A549 (cell line): ENCODE data around the gene IFI44L. TPM values are rescaled to one million over a fixed set of nuclear protein-coding genes. Genes with fewer than 3 reads are reported as not detected.

Source experiments
- ATAC-seq, 2 experiments: fragments of 200-7000 bp in 1 of 2; fragments of >200 bp in 1 of 2; cut with Nextera tagmentation in 1 of 2; cut with Tn5 transposase in 1 of 2; 3 replicates each; pipeline versions ENCODE4 v1.8.0 to v1.9.1; 2018 to 2020; ENCODE audit warnings: mild to moderate bottlenecking in 1 of 2, moderate library complexity in 1 of 2
- CTCF ChIA-PET: fragments of 300-600 bp; sonication (Branson Sonifier 250); formaldehyde crosslinking; extraction: SDS; loops from one replicate; lab custom pipeline; 2021; ENCODE audit warnings: antibody characterized with exemption, inconsistent platforms; lab: Yijun Ruan, JAX
- POLR2A ChIA-PET: fragments of 350-600 bp; formaldehyde crosslinking; extraction: SDS; loops from one replicate; lab custom pipeline; 2021; ENCODE audit warnings: antibody characterized with exemption, inconsistent platforms; lab: Yijun Ruan, JAX
- DNase-seq, 2 experiments: peaks; one replicate each; pipeline versions ENCODE4 v3.0.0 to v3.0.0-alpha.2; 2011 to 2016; ENCODE audit warnings: low read depth in 1 of 2, low spot score in 1 of 2
- FAIRE-seq: peaks from 2 replicates; lab custom pipeline; 2011; peaks lifted over from hg19 to GRCh38; lab: Jason Lieb, UNC
- H3K27ac ChIP-seq, 2 experiments: fragments of >200 bp; sonication (Bioruptor Twin); formaldehyde crosslinking; 3 replicates each; pipeline ENCODE4 v1.5.1; 2016 to 2017
- H3K4me1 ChIP-seq: fragments of >200 bp; sonication (Bioruptor Twin); formaldehyde crosslinking; 3 replicates; pipeline ENCODE4 v1.6.1; 2016
- H3K4me2 ChIP-seq: fragments of >200 bp; sonication (Bioruptor Twin); formaldehyde crosslinking; 3 replicates; pipeline ENCODE4 v1.6.1; 2016
- H3K4me3 ChIP-seq: fragments of >200 bp; sonication (Bioruptor Twin); formaldehyde crosslinking; 3 replicates; pipeline ENCODE4 v1.5.1; 2016
- H3K9me3 ChIP-seq: fragments of >200 bp; sonication (Bioruptor Twin); formaldehyde crosslinking; 3 replicates; pipeline ENCODE4 v1.6.1; 2016
- CBX2 ChIP-seq: fragments of 200-600 bp; sonication (generic); IDR thresholded peaks from 2 replicates; pipeline ENCODE4 v1.6.1; 2016; ENCODE audit warnings: low read depth, mild to moderate bottlenecking, borderline replicate concordance
- CHD2 ChIP-seq: fragments of 150-350 bp; IDR thresholded peaks from 2 replicates; pipeline ENCODE4 v1.6.1; 2014; ENCODE audit warnings: low read length; ENCODE audit not compliant: partially characterized antibody
- CHD4 ChIP-seq: fragments of 200-600 bp; sonication (generic); IDR thresholded peaks from 2 replicates; pipeline ENCODE4 v1.6.1; 2016; ENCODE audit warnings: antibody characterized with exemption, mild to moderate bottlenecking, borderline replicate concordance
- EP300 ChIP-seq, 2 experiments: fragments of >200 bp; sonication (Bioruptor Twin); formaldehyde crosslinking; IDR thresholded peaks; 2 replicates in 1 of 2; 3 replicates in 1 of 2; pipeline ENCODE4 v1.6.1; 2016 to 2017
- ESRRA ChIP-seq: fragments of 150-350 bp; IDR thresholded peaks from 2 replicates; pipeline ENCODE4 v1.6.1; 2014; ENCODE audit warnings: mild to moderate bottlenecking, low read length, borderline replicate concordance
- FOSB ChIP-seq: fragments of 250-450 bp; sonication (Bioruptor Pico); IDR thresholded peaks from 2 replicates; pipeline ENCODE4 v1.5.0; 2020; ENCODE audit warnings: mild to moderate bottlenecking, moderate library complexity
- FOSL2 ChIP-seq, 2 experiments: fragments of 450-650 bp in 1 of 2; fragments of >200 bp in 1 of 2; sonication (Bioruptor Twin) in 1 of 2; formaldehyde crosslinking; IDR thresholded peaks; 2 replicates each; pipeline versions ENCODE4 v1.5.0 to v1.6.1; 2016 to 2020; ENCODE audit warnings: mild to moderate bottlenecking in 1 of 2, moderate library complexity in 1 of 2
- FOXS1 ChIP-seq: fragments of 250-450 bp; sonication (Bioruptor Pico); IDR thresholded peaks from 2 replicates; pipeline ENCODE4 v1.5.0; 2020; ENCODE audit warnings: mild to moderate bottlenecking, moderate library complexity
- NFE2L2 ChIP-seq: fragments of 150-350 bp; conservative IDR thresholded peaks from 2 replicates; pipeline ENCODE4 v1.6.1; 2014; ENCODE audit warnings: low read length
- NR3C1 ChIP-seq: fragments of >200 bp; sonication (Bioruptor Twin); formaldehyde crosslinking; IDR thresholded peaks from 3 replicates; pipeline ENCODE4 v1.6.1; 2017
- POLR2A ChIP-seq: IDR thresholded peaks from 2 replicates; pipeline ENCODE4 v1.6.1; 2012; ENCODE audit warnings: mild to moderate bottlenecking, low read length
- RAD21 ChIP-seq, 2 experiments: fragments of >200 bp in 1 of 2; sonication (Bioruptor Twin) in 1 of 2; formaldehyde crosslinking in 1 of 2; IDR thresholded peaks in 1 of 2; conservative IDR thresholded peaks in 1 of 2; 2 replicates in 1 of 2; 3 replicates in 1 of 2; pipeline ENCODE4 v1.6.1; 2012 to 2018; ENCODE audit warnings: inconsistent platforms in 1 of 2
- RARB ChIP-seq: fragments of 250-450 bp; sonication (Bioruptor Pico); IDR thresholded peaks from 2 replicates; pipeline ENCODE4 v1.8.0; 2021; ENCODE audit warnings: mild to moderate bottlenecking, moderate library complexity
- RFX5 ChIP-seq: fragments of 450-650 bp; IDR thresholded peaks from 2 replicates; pipeline ENCODE4 v1.7.1; 2014; ENCODE audit warnings: antibody characterized with exemption, mild to moderate bottlenecking, moderate library complexity
- SREBF2 ChIP-seq: fragments of 450-650 bp; IDR thresholded peaks from 2 replicates; pipeline ENCODE4 v1.6.1; 2014; ENCODE audit warnings: mild to moderate bottlenecking, moderate library complexity
- TP53 ChIP-seq: fragments of 250-450 bp; sonication (Bioruptor Pico); IDR thresholded peaks from 2 replicates; pipeline ENCODE4 v1.5.0; 2021; ENCODE audit warnings: mild to moderate bottlenecking, moderate library complexity
- ZC3H11A ChIP-seq: fragments of 450-650 bp; IDR thresholded peaks from 2 replicates; pipeline ENCODE4 v1.6.1; 2014; ENCODE audit warnings: antibody characterized with exemption, mild to moderate bottlenecking
- WGBS: methylation state at CpG from one replicate; pipeline ENCODE4 v1.1.6; 2017; ENCODE audit errors: missing lambda C conversion rate; 5-methylcytosine and 5-hydroxymethylcytosine counted together
- polyA plus RNA-seq, 4 experiments: library from polyadenylated mRNA; depleted of rRNA in 3 of 4; stranded (reverse); fragments of >200 nt; fragmentation: RNase III in 1 of 4; extraction: RNeasy Plus Mini Kit Qiagen cat#74134 plus additional on column Dnase treatment in 1 of 4; gene quantifications; 2 replicates in 3 of 4; 3 replicates in 1 of 4; pipeline ENCODE4 v1.2.3, GENCODE V29; 2011 to 2017
- TF ChIP-seq, protein P1 (sequence below): fragments of 150-350 bp; IDR thresholded peaks from 2 replicates; pipeline ENCODE4 v1.6.1; 2014; ENCODE audit warnings: low read depth, mild to moderate bottlenecking, low read length
- TF ChIP-seq, protein P2 (sequence below): fragments of >200 bp; sonication (Bioruptor Twin); formaldehyde crosslinking; IDR thresholded peaks from 2 replicates; pipeline ENCODE4 v1.6.1; 2016
- TF ChIP-seq, protein P3 (sequence below): IDR thresholded peaks from 2 replicates; pipeline ENCODE4 v1.6.1; 2012
- TF ChIP-seq, protein P4 (sequence below): IDR thresholded peaks from 2 replicates; pipeline ENCODE4 v1.6.1; 2012
- TF ChIP-seq, protein P5 (sequence below): fragments of 250-450 bp; sonication (Bioruptor Pico); IDR thresholded peaks from 2 replicates; pipeline ENCODE4 v1.5.0; 2020; ENCODE audit warnings: low read depth, mild to moderate bottlenecking, moderate library complexity
- TF ChIP-seq, protein P6 (sequence below): fragments of 450-650 bp; IDR thresholded peaks from 2 replicates; pipeline ENCODE4 v1.6.1; 2014; ENCODE audit warnings: antibody characterized with exemption

IFI44L gene
- polyA plus RNA-seq, 2 of the 4 experiments (the other 2 are of a cell fraction) = 0.05 TPM; not detected in 1

DNA sequence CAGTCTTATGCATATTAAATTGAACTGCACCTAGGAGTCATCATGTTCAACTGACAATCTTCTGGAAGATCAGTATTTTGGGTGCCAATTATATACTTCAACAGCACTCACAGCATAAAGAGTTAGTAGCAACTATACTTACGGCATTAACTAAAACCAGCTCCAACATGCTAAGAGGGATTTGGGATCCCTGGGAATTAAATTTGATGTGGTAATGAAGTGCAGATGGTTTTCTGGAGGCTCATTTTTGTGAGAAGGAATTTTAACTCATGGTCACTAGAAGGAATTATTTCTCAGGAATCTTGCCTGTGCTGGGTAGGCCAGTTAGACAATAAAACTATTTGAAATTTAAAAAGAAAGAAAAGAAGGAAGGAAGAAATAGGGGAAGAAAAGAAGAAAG, 47.7 kb downstream of the IFI44L start:
- Histone ChIP-seq H3K4me3 (no peak overlapping the region), H3K27ac (no peak overlapping the region), H3K4me1 (no peaks in the 10 kb centered on the region), H3K4me2 (no peak overlapping the region), H3K9me3 (no peaks in the 10 kb centered on the region)
- TF ChIP-seq FOSB (CRISPR knock-in tag) (no peak), CBX2 (no peak), FOXS1 (CRISPR knock-in tag) (no peak), RAD21 (conservative IDR thresholded peaks at IDR 0.05 in 1 of 2, IDR thresholded peaks at IDR 0.05 in 1 of 2) (no peak), RARB (no peak), FOSL2 (IDR thresholded peaks at IDR 0.05) (no peak), FOSL2 (CRISPR knock-in tag; IDR thresholded peaks at IDR 0.05) (no peak), NR3C1 (no peak)
- TF ChIP-seq, protein P1, sequence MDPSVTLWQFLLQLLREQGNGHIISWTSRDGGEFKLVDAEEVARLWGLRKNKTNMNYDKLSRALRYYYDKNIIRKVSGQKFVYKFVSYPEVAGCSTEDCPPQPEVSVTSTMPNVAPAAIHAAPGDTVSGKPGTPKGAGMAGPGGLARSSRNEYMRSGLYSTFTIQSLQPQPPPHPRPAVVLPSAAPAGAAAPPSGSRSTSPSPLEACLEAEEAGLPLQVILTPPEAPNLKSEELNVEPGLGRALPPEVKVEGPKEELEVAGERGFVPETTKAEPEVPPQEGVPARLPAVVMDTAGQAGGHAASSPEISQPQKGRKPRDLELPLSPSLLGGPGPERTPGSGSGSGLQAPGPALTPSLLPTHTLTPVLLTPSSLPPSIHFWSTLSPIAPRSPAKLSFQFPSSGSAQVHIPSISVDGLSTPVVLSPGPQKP = no peak
- TF ChIP-seq, protein P2, sequence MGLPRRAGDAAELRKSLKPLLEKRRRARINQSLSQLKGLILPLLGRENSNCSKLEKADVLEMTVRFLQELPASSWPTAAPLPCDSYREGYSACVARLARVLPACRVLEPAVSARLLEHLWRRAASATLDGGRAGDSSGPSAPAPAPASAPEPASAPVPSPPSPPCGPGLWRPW = no peak
- TF ChIP-seq, protein P3, sequence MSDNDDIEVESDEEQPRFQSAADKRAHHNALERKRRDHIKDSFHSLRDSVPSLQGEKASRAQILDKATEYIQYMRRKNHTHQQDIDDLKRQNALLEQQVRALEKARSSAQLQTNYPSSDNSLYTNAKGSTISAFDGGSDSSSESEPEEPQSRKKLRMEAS = no peak
- TF ChIP-seq, protein P4, sequence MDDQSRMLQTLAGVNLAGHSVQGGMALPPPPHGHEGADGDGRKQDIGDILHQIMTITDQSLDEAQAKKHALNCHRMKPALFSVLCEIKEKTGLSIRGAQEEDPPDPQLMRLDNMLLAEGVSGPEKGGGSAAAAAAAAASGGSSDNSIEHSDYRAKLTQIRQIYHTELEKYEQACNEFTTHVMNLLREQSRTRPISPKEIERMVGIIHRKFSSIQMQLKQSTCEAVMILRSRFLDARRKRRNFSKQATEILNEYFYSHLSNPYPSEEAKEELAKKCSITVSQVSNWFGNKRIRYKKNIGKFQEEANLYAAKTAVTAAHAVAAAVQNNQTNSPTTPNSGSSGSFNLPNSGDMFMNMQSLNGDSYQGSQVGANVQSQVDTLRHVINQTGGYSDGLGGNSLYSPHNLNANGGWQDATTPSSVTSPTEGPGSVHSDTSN = no peak
- ATAC-seq = no peak
- WGBS = 100% methylated on average over 1 of the region's 1 CpG
- CTCF ChIA-PET = interaction anchor here (1.8 kb wide), 1 partner anchor 50 kb away, joined by 6 read pairs; no protein-coding TSS in a partner anchor
- POLR2A ChIA-PET = no interaction called here
- DNase-seq = no peak
- FAIRE-seq = no peak

DNA sequence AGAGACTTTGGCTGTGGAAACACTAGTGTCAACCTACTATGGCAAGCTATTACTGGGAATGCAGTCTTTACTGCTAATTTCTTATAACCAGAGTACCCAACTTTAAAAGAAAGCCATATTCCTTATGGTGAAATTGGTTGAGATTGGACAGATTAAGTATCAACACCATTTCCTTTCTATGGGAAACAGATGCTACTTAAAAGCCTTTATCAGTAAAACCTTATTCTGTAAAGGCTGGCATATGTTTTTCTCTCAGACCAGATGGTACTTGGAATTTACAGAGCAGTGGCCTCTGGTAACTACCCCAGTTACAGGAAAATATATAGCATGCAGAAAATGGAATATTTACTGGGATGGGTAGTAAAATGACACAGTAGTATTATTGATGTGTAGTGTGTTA, 48.2 kb downstream of the IFI44L start:
- Histone ChIP-seq H3K4me3 (no peak overlapping the region), H3K4me2 (no peak overlapping the region), H3K4me1 (no peaks in the 10 kb centered on the region), H3K27ac (no peak overlapping the region), H3K9me3 (no peaks in the 10 kb centered on the region)
- ATAC-seq (no peak), DNase-seq (no peak), FAIRE-seq (no peak)
- no peak for TF ChIP-seq RFX5
- no peak for TF ChIP-seq FOSL2 (IDR thresholded peaks at IDR 0.05)
- no peak for TF ChIP-seq FOSL2 (CRISPR knock-in tag; IDR thresholded peaks at IDR 0.05)
- no peak for TF ChIP-seq NFE2L2
- no peak for TF ChIP-seq ZC3H11A
- TF ChIP-seq CHD4 = no peak
- no peak for TF ChIP-seq CHD2
- TF ChIP-seq FOXS1 (CRISPR knock-in tag) = no peak
- TF ChIP-seq EP300 (IDR thresholded peaks at IDR 0.05) = no peak
- TF ChIP-seq, protein P5, sequence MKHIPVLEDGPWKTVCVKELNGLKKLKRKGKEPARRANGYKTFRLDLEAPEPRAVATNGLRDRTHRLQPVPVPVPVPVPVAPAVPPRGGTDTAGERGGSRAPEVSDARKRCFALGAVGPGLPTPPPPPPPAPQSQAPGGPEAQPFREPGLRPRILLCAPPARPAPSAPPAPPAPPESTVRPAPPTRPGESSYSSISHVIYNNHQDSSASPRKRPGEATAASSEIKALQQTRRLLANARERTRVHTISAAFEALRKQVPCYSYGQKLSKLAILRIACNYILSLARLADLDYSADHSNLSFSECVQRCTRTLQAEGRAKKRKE (CRISPR knock-in tag) = no peak
- no peak for TF ChIP-seq RARB
- TF ChIP-seq SREBF2 = no peak
- TF ChIP-seq, protein P6, sequence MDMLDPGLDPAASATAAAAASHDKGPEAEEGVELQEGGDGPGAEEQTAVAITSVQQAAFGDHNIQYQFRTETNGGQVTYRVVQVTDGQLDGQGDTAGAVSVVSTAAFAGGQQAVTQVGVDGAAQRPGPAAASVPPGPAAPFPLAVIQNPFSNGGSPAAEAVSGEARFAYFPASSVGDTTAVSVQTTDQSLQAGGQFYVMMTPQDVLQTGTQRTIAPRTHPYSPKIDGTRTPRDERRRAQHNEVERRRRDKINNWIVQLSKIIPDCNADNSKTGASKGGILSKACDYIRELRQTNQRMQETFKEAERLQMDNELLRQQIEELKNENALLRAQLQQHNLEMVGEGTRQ = no peak
- TF ChIP-seq ESRRA = no peak
- TF ChIP-seq NR3C1 = no peak
- TF ChIP-seq, protein P2 = no peak
- no peak for TF ChIP-seq POLR2A
- TF ChIP-seq TP53 = no peak
- ChIA-PET CTCF (interaction anchor here (1.8 kb wide), 1 partner anchor 51 kb away, joined by 6 read pairs; no protein-coding TSS in a partner anchor), POLR2A (no interaction called here)
